DOHH2 (cell line): ENCODE measurements around the gene HNF4A.

Experiments
- H3F3A ChIP-seq: fragments of 200-600 bp; sonication (generic), shearing (Covaris generic); 2 replicates; pipeline ENCODE4 v1.6.0; 2016; ENCODE audit warnings: antibody characterized with exemption, mild to moderate bottlenecking; ENCODE audit not compliant: control insufficient read depth, insufficient read depth
- H3K27ac ChIP-seq: fragments of 200-600 bp; sonication (generic); 2 replicates; pipeline ENCODE4 v1.5.1; 2014; ENCODE audit warnings: low read depth, mild to moderate bottlenecking, low read length, moderate library complexity
- H3K27me3 ChIP-seq: fragments of 200-600 bp; sonication (generic); 2 replicates; pipeline ENCODE4 v1.6.1; 2014; ENCODE audit warnings: mild to moderate bottlenecking, low read length, mixed read lengths; ENCODE audit not compliant: control insufficient read depth
- H3K36me3 ChIP-seq: fragments of 200-600 bp; sonication (generic); 2 replicates; pipeline ENCODE4 v1.6.1; 2014; ENCODE audit warnings: mild to moderate bottlenecking, low read length, moderate library complexity, mixed read lengths; ENCODE audit not compliant: control insufficient read depth
- H3K4me1 ChIP-seq: fragments of 200-600 bp; sonication (generic); 2 replicates; pipeline ENCODE4 v1.6.1; 2014; ENCODE audit warnings: mild to moderate bottlenecking, low read length, mixed read lengths; ENCODE audit not compliant: control insufficient read depth
- H3K4me2 ChIP-seq: fragments of 200-600 bp; sonication (generic); 2 replicates; pipeline ENCODE4 v1.6.0; 2014; ENCODE audit warnings: mild to moderate bottlenecking, low read length, moderate library complexity
- H3K4me3 ChIP-seq: fragments of 200-600 bp; sonication (generic); 2 replicates; pipeline ENCODE4 v1.5.1; 2014; ENCODE audit warnings: mild to moderate bottlenecking, low read length, mixed read lengths
- H3K79me2 ChIP-seq: fragments of 200-600 bp; sonication (generic); 2 replicates; pipeline ENCODE4 v1.6.1; 2014; ENCODE audit warnings: mild to moderate bottlenecking, low read length, mixed read lengths; ENCODE audit not compliant: control insufficient read depth
- H3K9me2 ChIP-seq: fragments of 200-600 bp; sonication (generic); replicated peaks from 2 replicates; pipeline ENCODE4 v1.6.1; 2014; ENCODE audit warnings: mild to moderate bottlenecking, low read length, mixed read lengths; ENCODE audit not compliant: control insufficient read depth
- H3K9me3 ChIP-seq: fragments of 200-600 bp; sonication (generic); 2 replicates; pipeline ENCODE4 v1.6.1; 2014; ENCODE audit warnings: antibody characterized with exemption, low read length, mixed read lengths; ENCODE audit not compliant: control insufficient read depth, insufficient read depth
- H4K20me1 ChIP-seq: fragments of 200-600 bp; sonication (generic); 2 replicates; pipeline ENCODE4 v1.6.0; 2014; ENCODE audit warnings: low read depth, mild to moderate bottlenecking, antibody characterized with exemption, low read length, moderate library complexity; ENCODE audit not compliant: control insufficient read depth, insufficient read depth
- EZH2phosphoT487 ChIP-seq: fragments of 200-600 bp; sonication (generic); IDR thresholded peaks from 2 replicates; pipeline ENCODE4 v1.6.1; 2017; ENCODE audit warnings: borderline replicate concordance, mild to moderate bottlenecking, antibody characterized with exemption, low read length, moderate library complexity, mixed read lengths
- TF ChIP-seq, protein P1 (sequence below): fragments of 200-600 bp; sonication (generic); IDR thresholded peaks from one replicate; pipeline ENCODE4 v1.5.1; 2014; ENCODE audit warnings: antibody characterized with exemption, mild to moderate bottlenecking, low read depth, low read length; ENCODE audit not compliant: poor library complexity, severe bottlenecking

HNF4A gene

DNA sequence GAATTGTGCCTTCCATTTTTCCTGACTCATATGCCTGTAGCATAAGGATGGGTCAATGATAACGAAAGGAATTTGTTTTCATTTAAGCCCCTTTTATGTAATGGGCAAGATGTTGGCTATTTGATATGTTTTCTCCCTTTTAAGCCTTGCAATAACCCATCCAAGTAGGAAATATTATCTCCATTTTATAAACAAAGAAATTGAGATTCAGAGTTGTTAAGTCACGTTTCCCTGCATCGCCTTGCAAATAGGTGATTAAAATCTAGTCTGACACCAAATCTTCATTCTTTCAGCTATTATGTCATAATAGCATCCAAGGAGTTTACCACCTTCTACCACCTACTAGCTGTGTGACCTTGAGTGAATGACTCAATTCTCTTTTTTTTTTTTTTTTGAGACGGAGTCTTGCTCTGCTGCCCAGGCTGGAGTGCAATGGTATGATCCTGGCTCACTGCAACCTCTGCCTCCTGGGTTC lies 7.0 kb downstream of the HNF4A start:
- no peak overlapping the region for H3K27ac ChIP-seq
- TF ChIP-seq, protein P1, sequence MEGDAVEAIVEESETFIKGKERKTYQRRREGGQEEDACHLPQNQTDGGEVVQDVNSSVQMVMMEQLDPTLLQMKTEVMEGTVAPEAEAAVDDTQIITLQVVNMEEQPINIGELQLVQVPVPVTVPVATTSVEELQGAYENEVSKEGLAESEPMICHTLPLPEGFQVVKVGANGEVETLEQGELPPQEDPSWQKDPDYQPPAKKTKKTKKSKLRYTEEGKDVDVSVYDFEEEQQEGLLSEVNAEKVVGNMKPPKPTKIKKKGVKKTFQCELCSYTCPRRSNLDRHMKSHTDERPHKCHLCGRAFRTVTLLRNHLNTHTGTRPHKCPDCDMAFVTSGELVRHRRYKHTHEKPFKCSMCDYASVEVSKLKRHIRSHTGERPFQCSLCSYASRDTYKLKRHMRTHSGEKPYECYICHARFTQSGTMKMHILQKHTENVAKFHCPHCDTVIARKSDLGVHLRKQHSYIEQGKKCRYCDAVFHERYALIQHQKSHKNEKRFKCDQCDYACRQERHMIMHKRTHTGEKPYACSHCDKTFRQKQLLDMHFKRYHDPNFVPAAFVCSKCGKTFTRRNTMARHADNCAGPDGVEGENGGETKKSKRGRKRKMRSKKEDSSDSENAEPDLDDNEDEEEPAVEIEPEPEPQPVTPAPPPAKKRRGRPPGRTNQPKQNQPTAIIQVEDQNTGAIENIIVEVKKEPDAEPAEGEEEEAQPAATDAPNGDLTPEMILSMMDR: no peak
- TF ChIP-seq EZH2phosphoT487: no peak
- H3K36me3 ChIP-seq: no peaks in the 10 kb centered on the region
- peaks cover 8% of the 10 kb centered on the region for H3K27me3 ChIP-seq
- no peaks in the 10 kb centered on the region for H3K9me3 ChIP-seq
- H3K79me2 ChIP-seq: no peaks in the 10 kb centered on the region
- no peaks in the 10 kb centered on the region for H4K20me1 ChIP-seq
- no peak overlapping the region for H3K4me3 ChIP-seq
- H3F3A ChIP-seq: no peaks in the 10 kb centered on the region
- no peaks in the 10 kb centered on the region for H3K4me1 ChIP-seq
- H3K9me2 ChIP-seq: no peaks in the 10 kb centered on the region
- no peak overlapping the region for H3K4me2 ChIP-seq

DNA sequence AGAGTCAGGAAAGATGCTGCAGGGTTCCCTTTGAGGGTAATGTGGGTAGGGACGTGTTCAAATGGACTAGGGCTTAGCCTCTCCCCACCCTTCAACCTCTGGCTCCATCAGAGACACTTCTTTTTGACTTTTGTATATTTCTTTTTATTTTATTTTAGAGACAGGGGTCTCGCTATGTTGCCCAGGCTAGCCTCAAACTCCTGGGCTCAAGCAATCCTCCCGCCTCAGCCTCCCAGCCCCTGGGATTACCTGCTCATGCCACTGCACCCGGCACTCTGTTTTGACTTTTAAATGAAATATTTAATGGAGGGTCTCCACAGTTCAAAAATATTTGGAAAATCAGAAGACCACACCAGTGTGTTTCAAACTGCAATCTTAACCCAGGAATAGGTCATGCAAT lies 8.6 kb downstream of the HNF4A start:
- Histone ChIP-seq H3K36me3 (no peaks in the 10 kb centered on the region), H3K27ac (no peak overlapping the region), H3K4me2 (no peak overlapping the region)

DNA sequence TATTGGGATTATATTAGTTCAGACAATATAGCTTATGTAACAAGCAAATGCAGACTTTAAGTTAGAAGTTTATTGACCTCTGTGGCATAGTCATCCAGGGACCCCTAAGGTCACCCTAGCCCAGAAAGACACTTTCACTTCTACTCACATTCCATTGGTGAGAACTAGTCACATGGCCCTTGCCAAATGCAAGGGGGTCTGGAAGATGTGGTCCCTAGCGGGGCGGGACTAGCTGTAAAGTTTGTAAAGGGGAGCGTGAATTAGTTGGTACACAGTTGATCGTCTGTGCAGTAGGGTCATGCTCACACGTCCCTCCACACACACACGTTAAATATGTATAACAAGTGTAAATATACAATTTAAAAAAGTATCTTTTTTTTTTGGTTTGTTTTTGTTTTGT lies 9.3 kb downstream of the HNF4A start:
- H3K27ac ChIP-seq: no peak overlapping the region
- TF ChIP-seq, protein P1: no peak
- H3K79me2 ChIP-seq: no peaks in the 10 kb centered on the region
- H3K27me3 ChIP-seq: no peaks in the 10 kb centered on the region; the same call in 1 of the 2 replicates
- no peaks in the 10 kb centered on the region for H3K36me3 ChIP-seq
- H3K9me2 ChIP-seq: no peaks in the 10 kb centered on the region
- H4K20me1 ChIP-seq: no peaks in the 10 kb centered on the region
- H3K9me3 ChIP-seq: no peaks in the 10 kb centered on the region
- H3F3A ChIP-seq: no peaks in the 10 kb centered on the region
- H3K4me2 ChIP-seq: no peak overlapping the region
- no peak overlapping the region for H3K4me3 ChIP-seq
- no peaks in the 10 kb centered on the region for H3K4me1 ChIP-seq

More for the DNA sequence above, 8.6 kb downstream of the HNF4A start:
- no peaks in the 10 kb centered on the region for H4K20me1 ChIP-seq
- no peaks in the 10 kb centered on the region for H3K9me2 ChIP-seq
- no peaks in the 10 kb centered on the region for H3K4me1 ChIP-seq
- no peak for TF ChIP-seq EZH2phosphoT487
- TF ChIP-seq, protein P1: no peak
- H3F3A ChIP-seq: no peaks in the 10 kb centered on the region
- H3K9me3 ChIP-seq: no peaks in the 10 kb centered on the region
- H3K4me3 ChIP-seq: no peak overlapping the region
- no peaks in the 10 kb centered on the region for H3K79me2 ChIP-seq
- peaks cover 1% of the 10 kb centered on the region; the same call in 1 of the 2 replicates for H3K27me3 ChIP-seq
